ENCODE results near the gene TSFM.

Gene TSFM

GRCh38 chr12:57782608-57783465, at the start of gene TSFM:
TSS of gene TSFM (plus strand) at chr12:57782787. CDS start at chr12:57782802, 15 bp downstream.
- DNase-seq = peak; percentile 95

DNA sequence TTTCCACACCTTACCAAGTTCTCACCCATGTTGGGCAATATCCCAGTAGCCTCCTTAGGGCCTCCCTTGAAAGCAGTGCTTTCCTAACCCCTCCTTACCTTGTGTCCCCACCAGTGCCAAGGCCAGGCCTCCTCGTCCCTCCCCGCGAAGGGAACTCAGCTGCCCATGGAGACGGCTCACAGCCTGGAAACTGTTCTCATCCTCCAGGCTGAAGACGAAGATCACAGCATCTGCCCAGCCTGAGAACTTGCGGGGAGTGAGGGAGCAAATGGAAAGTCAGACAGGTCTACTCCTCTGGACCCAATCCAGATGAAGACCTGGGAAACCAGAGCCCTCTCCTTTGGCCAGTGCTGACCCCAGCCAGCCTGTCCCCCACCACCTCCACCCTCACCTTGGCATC, 48.7 kb upstream of the TSFM start:
- no peak for DNase-seq

- no peak for DNase-seq
Measured at GRCh38 chr12:57734591-57734990, 48.0 kb upstream of the TSFM start.

DNA sequence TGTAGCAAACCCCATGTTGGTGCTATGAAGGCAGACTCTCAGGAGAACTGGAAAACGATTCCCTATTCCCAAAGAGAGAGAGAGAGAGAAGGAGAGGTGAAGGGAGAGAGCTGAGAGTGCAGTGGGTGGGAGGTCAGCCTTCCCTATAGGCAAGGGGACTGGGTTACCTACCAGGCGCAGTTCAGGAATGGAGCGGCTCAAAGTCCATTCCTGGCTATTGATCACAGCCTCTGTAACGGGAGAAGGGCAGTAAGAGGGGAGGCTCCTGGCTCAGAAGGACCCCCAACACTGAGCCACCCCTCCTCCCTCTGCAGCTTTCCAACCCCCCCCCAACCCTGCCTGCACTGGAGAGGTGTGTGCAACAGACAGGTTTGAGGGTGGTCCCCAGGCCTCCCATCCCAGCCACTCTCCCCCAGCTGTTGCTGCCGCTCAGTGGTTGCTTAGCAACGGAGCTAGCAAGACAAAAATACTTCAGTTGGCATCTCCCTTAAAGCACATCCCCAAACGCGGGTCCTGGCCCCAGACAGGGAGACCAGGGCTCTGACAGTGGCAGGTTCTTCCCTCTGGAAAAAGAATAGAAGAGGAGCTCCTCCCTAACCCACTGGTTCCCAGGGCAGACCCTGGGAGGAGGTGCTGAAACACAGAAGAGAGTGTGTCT, 47.3 kb upstream of the TSFM start:
- peak; percentile 28 for DNase-seq

DNA sequence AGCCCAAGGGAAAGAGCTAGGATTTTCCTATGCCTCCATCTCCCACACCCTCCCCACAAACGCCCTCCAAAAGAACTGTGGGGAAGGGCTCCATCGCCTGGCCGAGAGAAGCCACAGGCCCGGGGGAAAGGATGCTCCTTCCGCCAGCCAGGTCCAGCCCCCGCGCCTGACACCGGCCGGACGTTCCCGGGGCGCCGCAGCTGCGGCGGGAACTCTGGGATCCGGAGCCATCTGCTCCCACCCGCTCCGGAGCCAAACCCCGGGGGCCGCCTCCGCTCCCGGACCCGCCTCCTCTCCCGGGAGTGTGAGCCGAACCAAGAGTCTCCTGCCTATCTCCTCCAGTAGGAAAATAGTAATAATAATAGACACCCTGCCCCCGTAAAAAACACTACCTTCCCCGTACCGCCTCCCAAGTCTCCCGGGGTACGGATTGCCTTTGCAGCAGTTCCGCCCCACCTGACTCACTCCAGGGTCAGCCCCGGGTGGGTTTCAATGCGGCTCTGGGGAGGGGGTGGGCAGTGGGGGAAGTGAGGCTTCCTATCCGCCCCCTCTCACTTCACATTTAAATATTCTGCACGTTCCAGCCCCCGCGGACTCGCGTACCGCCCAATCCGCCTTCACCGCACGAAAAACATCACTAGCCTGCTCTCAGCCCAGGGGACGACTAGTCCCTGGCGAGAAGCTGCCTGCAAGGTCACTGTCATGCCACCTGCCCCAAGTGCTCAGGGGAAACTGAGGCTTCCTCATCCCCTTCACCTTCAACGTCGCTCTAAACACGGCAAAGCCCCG, 46.4 kb upstream of the TSFM start:
- no peak for DNase-seq

DNA sequence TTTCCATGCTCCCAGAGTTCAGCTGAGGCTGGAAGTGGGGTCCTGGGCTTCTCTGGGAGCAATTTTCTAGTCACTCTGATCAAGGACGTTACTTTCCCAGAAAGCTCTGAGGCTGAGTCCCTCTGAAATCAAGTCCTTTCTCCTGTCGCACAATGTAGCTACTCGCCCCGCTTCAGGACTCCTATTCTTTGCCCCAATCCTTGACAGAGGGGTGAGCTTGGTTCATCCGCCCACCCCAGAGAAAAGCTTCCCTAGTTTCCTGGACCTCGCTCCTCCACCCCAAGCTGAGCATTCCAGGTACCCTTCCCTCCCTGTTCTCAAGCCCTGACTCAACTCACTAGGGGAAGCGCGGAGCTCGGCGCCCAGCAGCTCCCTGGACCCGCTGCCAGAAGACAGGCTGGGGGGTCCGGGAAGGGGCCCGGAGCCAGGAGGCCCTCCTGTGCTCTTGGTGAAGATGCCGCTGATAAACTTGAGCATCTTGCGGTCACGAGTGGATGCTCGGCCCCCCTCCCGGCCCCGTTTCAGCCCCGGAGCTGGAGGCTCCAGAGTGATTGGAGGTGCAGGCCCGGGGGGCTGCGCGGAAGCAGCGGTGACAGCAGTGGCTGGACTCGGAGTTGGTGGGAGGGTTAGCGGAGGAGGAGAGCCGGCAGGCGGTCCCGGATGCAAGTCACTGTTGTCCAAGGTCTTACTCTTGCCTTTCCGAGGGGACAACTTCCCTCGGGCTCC, 45.7 kb upstream of the TSFM start:
- no peak for DNase-seq

GRCh38 chr12:57737467-57738460, 44.8 kb upstream of the TSFM start:
- DNase-seq = no peak

DNA sequence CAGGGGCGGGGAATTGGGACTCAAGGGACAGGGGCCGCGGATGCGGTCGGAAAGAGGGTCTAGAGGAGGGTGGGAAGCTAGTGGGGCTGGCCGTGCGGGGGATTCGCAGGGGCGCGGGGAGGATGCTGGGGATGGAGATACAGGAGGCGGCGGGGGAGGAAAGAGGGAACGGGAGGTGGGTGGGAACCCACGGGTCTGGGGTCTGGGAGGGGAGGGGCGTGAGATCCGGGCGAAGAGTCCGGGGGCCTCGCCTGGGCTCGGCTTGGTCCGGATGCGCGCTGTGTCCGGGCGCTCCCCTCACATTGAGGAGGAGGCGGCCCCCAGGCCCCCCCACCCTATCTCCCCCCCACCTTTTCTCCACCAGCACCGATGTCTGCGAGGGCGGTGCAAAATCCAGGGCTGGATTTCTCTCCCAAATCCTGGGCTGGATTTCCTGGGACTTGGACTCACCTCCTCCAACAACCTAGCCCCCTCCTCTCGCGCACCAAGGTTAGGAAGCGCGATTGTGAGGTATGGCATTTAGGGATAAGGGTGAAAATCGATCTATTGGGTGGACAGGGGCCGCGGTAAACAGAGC, 43.8 kb upstream of the TSFM start, which contains the start of gene AGAP2:
TSS of gene AGAP2 (minus strand) at position 82 of the 577 bp plus-strand sequence. CDS start 496 bp downstream, outside the sequence.
- peak; percentile 26 for DNase-seq

DNA sequence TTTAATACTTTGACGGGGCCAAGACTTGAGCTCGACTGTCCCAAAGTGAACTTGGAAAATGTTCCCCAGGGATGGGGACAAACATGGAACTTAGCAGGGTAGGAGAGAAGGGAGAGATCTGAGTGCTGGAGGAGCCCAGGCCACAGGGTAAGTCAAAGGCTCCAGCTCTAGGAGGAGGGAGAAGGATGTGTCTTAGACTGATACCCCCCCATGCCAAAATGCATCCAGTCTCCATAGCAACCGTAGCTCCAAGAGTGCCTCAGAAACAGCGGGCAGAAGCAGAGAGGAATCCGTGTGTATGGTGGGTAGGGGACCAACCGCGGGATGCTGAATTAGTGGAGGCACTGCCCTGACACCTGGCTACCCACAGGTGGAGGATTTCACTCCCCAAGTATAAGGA, 43.2 kb upstream of the TSFM start:
- no peak for DNase-seq

- DNase-seq = no peak
Measured at GRCh38 chr12:57739914-57740538, 42.6 kb upstream of the TSFM start.

GRCh38 chr12:57740656-57741412, 41.8 kb upstream of the TSFM start:
- DNase-seq = peak; percentile 51

DNA sequence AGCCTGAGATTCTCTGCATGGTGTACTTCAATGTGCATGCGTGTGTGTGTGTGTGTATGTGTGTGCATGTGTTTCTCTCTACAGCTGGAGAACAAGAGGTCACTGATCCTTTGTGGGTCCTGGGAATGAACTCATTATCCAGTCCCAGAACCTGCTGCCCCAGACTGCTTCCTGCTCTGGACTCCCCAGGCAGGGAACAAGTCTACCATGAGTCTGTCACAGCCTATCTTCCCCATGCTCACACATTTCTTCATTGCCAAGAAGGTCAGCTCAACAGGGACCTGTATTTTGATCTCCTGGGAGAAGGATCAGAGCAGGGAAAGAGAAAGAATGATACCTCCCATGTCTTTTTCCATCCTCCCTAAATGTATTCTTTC, 41.2 kb upstream of the TSFM start:
- no peak for DNase-seq

DNA sequence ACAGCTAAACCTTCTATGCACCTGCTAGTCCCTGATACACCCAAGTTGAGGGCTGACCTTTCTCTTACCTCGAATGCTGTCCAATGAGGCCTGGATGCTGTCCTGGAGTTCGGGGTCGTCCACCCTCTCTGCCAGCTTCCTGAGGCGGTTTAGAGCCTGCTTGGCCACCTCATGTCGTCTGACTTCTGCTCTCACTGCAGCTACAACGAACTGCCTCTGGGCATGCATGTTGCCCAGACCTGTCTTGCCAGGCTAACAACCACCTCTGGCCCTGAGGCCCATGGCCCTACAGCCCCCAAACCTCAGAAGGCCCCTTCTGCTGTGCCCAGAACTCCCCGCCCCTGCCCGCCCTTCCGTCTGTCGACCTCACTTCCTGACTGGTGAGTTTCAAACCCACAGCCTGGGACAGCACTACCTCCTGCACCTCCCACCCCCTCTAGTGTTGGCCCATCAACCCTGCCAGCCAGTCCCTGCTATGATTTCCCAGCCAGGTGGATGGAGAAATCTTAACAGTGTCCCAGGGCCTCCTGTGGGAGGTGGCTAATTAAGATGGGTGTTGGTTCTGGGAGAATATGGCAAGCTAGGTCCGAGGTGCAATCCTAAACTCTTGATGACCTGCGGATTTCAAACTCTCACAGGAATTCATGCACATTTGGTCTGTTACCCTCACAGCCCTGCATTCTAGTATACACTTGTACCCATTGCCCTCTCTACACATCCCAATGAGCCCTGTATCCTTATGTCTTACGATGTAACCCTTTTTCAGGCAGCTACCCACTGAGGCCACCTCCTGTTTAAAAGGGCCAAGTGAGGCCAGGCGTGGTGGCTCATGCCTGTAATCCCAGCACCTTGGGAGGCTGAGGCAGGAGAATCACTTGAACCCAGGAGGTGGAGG, 40.5 kb upstream of the TSFM start:
- DNase-seq = no peak

GRCh38 chr12:57743769-57744168, 38.8 kb upstream of the TSFM start:
- DNase-seq = no peak

- DNase-seq = peak; percentile 89
Measured at GRCh38 chr12:57744194-57744776, 38.3 kb upstream of the TSFM start.

GRCh38 chr12:57744777-57745484, 37.7 kb upstream of the TSFM start, which contains the start of gene TSPAN31:
TSS of gene TSPAN31 (plus strand) at chr12:57745039. CDS start at chr12:57745155, 116 bp downstream.
- DNase-seq = peak; percentile 97

- DNase-seq = no peak
Measured at GRCh38 chr12:57745485-57745881, 37.1 kb upstream of the TSFM start.
